Ectodermal cell (in vitro differentiated cells): ENCODE results near the gene EIF2S2.

ENCODE experiments used
- H3K27ac ChIP-seq: 2 replicates; pipeline ENCODE4 v1.7.0; 2013; ENCODE audit warnings: mild to moderate bottlenecking, low read depth, low read length; ENCODE audit not compliant: insufficient read depth, poor library complexity, severe bottlenecking
- H3K27me3 ChIP-seq: 2 replicates; pipeline ENCODE4 v1.7.0; 2013; ENCODE audit warnings: mild to moderate bottlenecking, low read length; ENCODE audit not compliant: insufficient read depth, control insufficient read depth, poor library complexity, severe bottlenecking
- H3K36me3 ChIP-seq: one replicate; pipeline ENCODE4 v1.7.0; 2013; ENCODE audit warnings: low read length; ENCODE audit not compliant: control insufficient read depth, insufficient read depth
- H3K4me1 ChIP-seq: one replicate; pipeline ENCODE4 v1.7.0; 2013; ENCODE audit warnings: low read length; ENCODE audit not compliant: control insufficient read depth, insufficient read depth
- H3K4me3 ChIP-seq: 2 replicates; pipeline ENCODE4 v1.7.0; 2013; ENCODE audit warnings: low read depth, low read length, control low read depth; ENCODE audit not compliant: insufficient read depth
- H3K9me3 ChIP-seq: 2 replicates; pipeline ENCODE4 v1.7.0; 2013; ENCODE audit warnings: mild to moderate bottlenecking, low read length, moderate library complexity; ENCODE audit not compliant: control insufficient read depth
- WGBS, 2 experiments: methylation state at CpG; one replicate each; pipeline ENCODE4 v1.1.7; 2013; ENCODE audit warnings: missing lambda C conversion rate in 2 of 2; 5-methylcytosine and 5-hydroxymethylcytosine counted together

Gene EIF2S2

DNA sequence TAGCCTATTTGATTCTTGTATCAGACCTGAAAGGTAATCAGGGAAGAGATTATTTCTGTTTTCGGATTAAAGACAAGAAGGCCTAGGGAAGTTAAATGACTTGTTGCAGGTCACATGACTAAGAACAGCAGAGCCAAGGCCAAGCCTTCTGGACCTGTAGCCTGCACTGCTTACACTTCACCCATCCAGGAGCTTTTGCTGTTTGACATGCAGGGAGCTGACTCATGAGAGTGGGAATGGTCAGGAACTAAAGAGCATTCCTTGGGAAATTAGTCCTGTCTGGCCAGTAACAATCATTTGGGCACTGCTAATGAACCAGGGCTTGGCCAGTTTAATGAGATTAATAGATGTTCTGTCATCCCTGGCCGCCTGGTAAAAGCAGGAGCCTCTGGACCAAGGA, 46.8 kb downstream of the EIF2S2 start:
- H3K36me3 ChIP-seq, result no peaks in the 10 kb centered on the region
- WGBS, 2 experiments, result 94 to 96% methylated on average over 2 of the region's 2 CpGs

DNA sequence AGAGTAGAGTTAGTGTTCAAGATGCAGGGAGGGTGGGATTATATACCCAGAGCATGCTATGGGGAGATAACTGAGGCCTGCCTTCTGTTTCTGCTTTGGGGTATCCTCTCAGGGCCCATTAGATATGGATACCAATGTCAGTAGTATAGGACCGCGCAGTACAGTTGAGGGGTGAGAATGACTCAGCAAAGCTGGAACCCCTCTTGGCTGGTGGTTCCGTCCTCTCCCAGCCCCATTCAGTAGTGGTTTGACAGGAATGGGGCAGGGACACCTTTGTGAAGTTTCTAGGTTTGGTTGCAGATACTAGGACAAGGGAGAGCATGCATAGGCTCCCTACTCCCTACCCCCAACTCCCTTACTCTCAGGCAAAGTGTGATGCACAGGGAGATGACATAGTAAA, 47.8 kb downstream of the EIF2S2 start:
- Histone ChIP-seq H3K9me3 (no peaks in the 10 kb centered on the region), H3K36me3 (no peaks in the 10 kb centered on the region), H3K4me3 (no peak overlapping the region), H3K27me3 (no peaks in the 10 kb centered on the region), H3K4me1 (no peaks in the 10 kb centered on the region), H3K27ac (no peak overlapping the region)
- 89 to 98% methylated on average over 3 of the region's 3 CpGs for WGBS, 2 experiments

More for the DNA sequence above, 46.8 kb downstream of the EIF2S2 start:
- Histone ChIP-seq H3K27me3 (no peaks in the 10 kb centered on the region), H3K4me1 (no peaks in the 10 kb centered on the region), H3K9me3 (no peaks in the 10 kb centered on the region), H3K4me3 (no peak overlapping the region), H3K27ac (no peak overlapping the region)

- Histone ChIP-seq H3K27me3 (no peaks in the 10 kb centered on the region), H3K27ac (no peak overlapping the region), H3K36me3 (no peaks in the 10 kb centered on the region), H3K4me3 (no peak overlapping the region), H3K4me1 (no peaks in the 10 kb centered on the region), H3K9me3 (no peaks in the 10 kb centered on the region)
- WGBS, 2 experiments, result 97 to 98% methylated on average over 5 of the region's 5 CpGs
These were observed 49.2 kb downstream of the EIF2S2 start for GRCh38 chr20:34062570-34063482.

DNA sequence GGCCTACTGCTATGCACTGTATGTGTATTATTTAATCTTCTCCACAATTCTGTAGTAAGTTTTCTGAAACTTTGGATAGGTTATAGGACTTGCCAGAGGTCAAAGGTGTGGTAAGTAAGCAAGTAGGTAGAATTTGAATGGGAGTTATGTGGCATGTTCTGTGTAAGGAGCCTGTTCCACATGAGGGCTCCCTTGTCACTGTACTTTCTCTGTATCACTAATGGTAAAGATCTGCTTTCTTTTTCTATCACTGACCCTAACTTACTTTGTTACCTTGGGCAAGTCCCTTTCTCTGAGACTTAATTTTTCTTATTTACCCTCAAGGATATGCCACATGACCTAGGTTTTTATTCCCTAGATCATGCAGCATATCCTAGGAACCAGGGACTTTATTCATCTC, 50.3 kb downstream of the EIF2S2 start:
- Histone ChIP-seq H3K4me1 (no peaks in the 10 kb centered on the region), H3K27ac (no peak overlapping the region), H3K4me3 (no peak overlapping the region), H3K36me3 (no peaks in the 10 kb centered on the region), H3K27me3 (no peaks in the 10 kb centered on the region), H3K9me3 (no peaks in the 10 kb centered on the region)

DNA sequence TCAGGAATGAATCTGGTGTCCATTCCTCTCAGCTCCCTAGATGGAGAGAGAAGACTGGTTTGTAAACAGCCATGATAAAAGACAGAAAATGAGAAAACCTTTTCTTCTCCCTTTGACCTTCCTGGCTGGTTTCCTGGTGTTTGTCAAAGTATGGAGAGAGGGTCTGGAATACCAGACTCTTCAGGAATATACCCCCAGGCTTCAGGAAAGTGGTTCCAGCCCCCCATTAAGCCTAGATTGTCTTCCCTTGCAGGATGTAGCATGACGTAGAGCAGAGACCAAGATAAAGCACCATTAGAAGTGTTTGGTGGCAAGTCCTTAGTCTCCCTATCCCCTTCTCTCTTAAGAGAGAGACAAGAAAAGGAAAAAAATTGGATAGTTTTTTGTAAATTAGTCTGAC, 51.1 kb downstream of the EIF2S2 start:
- Histone ChIP-seq H3K36me3 (no peaks in the 10 kb centered on the region), H3K4me1 (no peaks in the 10 kb centered on the region), H3K4me3 (no peak overlapping the region), H3K9me3 (no peaks in the 10 kb centered on the region), H3K27me3 (no peaks in the 10 kb centered on the region), H3K27ac (no peak overlapping the region)
- WGBS, 2 experiments, result 57 to 100% methylated on average over 1 of the region's 1 CpG

- Histone ChIP-seq H3K36me3 (no peaks in the 10 kb centered on the region), H3K4me3 (no peak overlapping the region), H3K27ac (no peak overlapping the region), H3K9me3 (no peaks in the 10 kb centered on the region), H3K4me1 (peaks cover 5% of the 10 kb centered on the region), H3K27me3 (no peaks in the 10 kb centered on the region)
- 85 to 89% methylated on average over 1 of the region's 1 CpG for WGBS, 2 experiments
These were observed 53.2 kb downstream of the EIF2S2 start for GRCh38 chr20:34058831-34059230.

DNA sequence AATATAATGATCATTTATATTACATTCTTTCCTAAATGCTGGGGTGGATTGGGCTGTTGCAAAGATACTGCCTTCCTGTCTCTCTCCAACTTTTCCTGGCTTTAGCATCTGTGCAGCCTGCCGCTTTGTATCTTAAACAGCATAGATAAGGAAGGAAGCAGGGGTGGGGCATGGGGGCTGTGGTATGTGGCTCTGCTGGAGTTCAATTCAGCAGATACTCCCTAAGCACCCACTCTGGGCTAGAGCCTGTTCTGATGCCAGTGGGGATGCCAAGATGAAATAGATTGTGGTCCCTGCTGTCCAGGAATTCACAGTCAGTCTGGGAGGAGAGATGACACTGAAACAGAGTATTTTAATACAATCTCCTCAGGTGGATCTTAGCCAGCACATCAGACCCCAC, 56.8 kb downstream of the EIF2S2 start:
- H3K36me3 ChIP-seq, result no peaks in the 10 kb centered on the region
- WGBS, 2 experiments, result 85 to 100% methylated on average over 1 of the region's 1 CpG
- no peaks in the 10 kb centered on the region for H3K9me3 ChIP-seq
- no peak overlapping the region for H3K27ac ChIP-seq
- peaks cover 5% of the 10 kb centered on the region for H3K4me1 ChIP-seq
- H3K4me3 ChIP-seq, result no peak overlapping the region
- no peaks in the 10 kb centered on the region for H3K27me3 ChIP-seq

DNA sequence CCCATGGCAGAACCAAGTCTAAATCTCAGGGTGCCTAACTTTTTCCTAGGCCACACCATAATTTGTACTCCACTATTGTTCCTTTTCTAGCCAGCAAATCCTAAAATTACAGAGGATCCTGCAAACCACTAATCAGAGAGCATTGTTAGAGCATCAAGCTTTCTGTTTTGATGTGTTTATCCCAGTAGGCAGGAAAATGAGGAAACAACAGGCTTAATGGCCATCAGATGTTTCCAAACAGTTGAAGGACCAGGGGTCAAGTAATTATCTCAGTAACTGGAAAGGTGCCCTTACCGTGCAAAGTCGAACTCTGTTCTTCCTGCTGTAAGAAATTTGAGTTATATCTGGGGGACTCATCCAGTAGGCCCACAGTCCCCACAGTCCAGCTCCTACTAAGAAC, 59.6 kb downstream of the EIF2S2 start:
- Histone ChIP-seq H3K36me3 (no peaks in the 10 kb centered on the region), H3K4me1 (peaks cover 5% of the 10 kb centered on the region), H3K9me3 (no peaks in the 10 kb centered on the region), H3K27me3 (no peaks in the 10 kb centered on the region), H3K27ac (no peak overlapping the region), H3K4me3 (no peak overlapping the region)
- 91 to 93% methylated on average over 2 of the region's 2 CpGs for WGBS, 2 experiments

DNA sequence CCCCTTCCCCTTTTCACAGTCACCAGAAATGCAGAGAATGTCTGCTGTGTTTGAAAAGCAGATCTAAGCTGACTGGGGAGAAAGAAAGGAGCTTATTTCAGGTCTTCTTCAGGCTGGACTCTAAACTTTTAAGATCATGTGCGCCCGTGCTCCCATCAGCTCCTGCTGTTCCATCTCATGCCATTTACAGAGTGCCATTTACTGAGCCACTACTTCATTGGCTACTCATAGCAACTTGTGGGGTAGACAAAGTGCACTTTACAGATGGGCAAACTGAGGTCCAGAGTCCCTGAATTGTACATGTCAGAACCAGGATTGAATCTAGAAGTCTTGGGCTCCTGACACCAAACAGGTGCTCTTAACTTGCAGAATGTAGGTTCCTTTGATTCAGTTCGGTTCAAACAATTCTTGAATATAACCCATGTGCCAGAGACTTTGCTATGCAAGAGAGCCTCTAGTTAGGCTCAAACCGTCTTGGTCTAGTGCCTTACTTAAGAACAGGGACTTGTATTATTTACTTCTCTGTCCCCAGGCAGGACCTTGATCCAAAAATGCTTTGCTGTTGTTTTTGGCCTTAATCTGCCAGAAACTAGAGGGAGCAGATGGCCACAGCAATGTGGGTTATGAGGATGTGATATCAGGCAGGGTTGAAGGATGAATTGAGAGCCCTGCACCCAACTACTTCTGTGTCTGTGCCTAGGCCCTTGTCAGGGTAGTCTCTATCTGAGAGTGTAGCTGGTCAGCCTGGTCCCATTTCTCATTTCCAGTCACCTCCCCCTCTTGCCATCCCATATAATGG, 61.9 kb downstream of the EIF2S2 start:
- Histone ChIP-seq H3K4me3 (no peak overlapping the region), H3K4me1 (peaks cover 10% of the 10 kb centered on the region), H3K27me3 (no peaks in the 10 kb centered on the region), H3K36me3 (no peaks in the 10 kb centered on the region), H3K9me3 (no peaks in the 10 kb centered on the region), H3K27ac (no peak overlapping the region)
- 91 to 97% methylated on average over 4 of the region's 4 CpGs for WGBS, 2 experiments

DNA sequence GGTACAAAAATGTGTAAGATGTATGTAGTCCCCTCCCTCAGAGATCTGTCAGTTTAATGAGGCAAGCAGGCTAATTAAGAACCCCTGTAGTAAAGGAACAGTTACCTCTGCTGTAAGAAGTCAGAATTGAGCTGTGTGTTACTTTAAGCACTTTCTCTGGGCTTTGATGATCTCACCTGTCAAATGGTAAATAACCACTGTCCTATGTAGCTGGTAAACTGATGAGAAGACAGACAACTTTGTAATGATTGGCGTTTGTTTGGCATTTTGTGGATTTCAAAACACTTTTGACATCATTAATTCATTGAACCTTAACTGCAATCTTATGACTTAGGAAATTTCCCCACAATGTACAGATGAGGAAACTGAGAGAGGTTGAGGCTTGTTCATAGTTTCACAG, 62.7 kb downstream of the EIF2S2 start:
- H3K27me3 ChIP-seq, result no peaks in the 10 kb centered on the region
- H3K4me3 ChIP-seq, result no peak overlapping the region
- H3K4me1 ChIP-seq, result peaks cover 8% of the 10 kb centered on the region
- WGBS, 2 experiments, result 78% methylated on average over 1 of the region's 1 CpG; no CpG with 5 or more reads in 1 of the 2 experiments
- H3K27ac ChIP-seq, result no peak overlapping the region
- H3K36me3 ChIP-seq, result no peaks in the 10 kb centered on the region
- H3K9me3 ChIP-seq, result no peaks in the 10 kb centered on the region
